GM11168 (cell line): ENCODE measurements around the gene ATAD5.
"Not testable (repeated sequence)": the region's sequence is repeated elsewhere in the genome, so short reads cannot be mapped to it uniquely, and the experiment has no call there.

ENCODE experiments used
- in situ Hi-C: fragments of 300-500 bp; cut with MboI; formaldehyde crosslinking; loops from one replicate; pipeline ENCODE4 v1.12.0; 2022; ENCODE audit warnings: low sequenced_read_pairs; ENCODE audit not compliant: unreplicated experiment

The ATAD5 gene

DNA sequence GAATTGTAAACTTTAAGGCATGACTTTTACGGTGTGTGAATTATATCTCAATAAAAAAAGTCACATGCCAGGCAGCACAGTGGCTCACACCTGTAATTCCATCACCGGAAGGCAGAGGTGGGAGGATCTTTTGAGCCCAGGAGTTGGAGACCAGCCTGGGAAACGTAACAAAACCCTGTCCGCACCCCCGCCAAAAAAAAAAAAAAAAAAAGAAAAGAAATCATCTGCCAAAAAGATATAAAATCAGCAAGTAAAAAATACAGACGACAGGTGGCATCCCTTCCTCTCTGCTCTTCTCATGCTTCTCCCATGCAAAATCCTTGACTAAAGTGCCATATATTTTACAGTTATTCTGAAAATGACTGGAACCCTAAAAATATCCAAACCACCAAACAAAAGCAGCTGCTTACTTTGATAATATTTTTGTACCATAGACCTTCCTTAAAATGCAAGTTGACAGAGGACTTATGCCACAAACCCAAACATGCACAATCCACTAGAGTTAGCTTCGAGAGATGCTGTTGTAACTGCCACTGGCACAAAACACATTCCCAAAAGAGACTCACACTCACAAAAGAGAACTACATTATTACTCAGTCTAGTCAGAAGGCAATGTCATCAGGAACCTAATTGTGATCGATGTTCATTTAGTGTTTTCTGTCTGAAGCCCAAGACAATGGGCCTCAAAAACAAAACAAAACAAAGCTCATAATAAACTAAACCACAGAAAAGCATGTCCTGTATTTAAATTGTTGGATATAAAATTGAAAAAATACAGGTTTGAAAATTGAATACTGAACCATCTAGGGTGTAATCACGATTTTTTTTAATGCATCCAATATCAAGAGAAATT, 9.7 kb upstream of the ATAD5 start:
- in situ Hi-C loops = no loop called here

DNA sequence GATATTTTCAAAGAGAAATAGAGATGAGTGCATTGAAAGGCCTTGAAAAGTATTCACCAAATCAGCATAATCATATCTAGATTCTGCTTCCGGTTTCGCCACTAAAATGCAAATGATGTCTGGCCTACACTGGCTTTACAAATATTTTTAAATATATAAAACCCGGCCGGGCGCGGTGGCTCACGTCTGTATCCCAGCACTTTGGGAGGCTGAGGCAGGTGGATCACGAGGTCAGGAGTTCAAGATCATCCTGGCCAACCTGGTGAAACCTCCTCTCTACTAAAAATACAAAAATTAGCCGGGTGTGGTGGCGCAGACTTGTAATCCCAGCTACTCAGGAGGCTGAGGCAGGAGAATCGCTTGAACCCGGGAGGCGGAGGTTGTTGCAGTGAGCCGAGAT, 8.8 kb upstream of the ATAD5 start:
- in situ Hi-C loops = not testable (repeated sequence)

DNA sequence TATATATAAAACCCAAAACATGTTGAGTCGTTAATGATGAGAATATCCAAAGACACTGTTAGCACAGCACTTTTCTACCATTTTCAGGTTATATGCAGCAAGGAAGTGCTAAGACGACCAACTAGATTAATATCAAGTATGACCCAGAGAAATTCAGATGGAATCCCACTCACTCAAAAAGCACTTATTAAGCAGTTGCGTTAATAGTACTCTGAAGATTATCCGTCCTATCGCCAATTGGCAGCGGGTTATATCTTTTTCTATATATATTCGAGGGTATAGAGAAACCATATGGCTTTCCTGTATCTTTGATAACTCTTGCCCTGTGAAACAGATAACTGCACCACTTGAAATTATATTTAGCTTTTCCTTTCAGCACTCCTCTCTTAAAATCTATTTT, 8.3 kb upstream of the ATAD5 start:
- in situ Hi-C loops = no loop called here

DNA sequence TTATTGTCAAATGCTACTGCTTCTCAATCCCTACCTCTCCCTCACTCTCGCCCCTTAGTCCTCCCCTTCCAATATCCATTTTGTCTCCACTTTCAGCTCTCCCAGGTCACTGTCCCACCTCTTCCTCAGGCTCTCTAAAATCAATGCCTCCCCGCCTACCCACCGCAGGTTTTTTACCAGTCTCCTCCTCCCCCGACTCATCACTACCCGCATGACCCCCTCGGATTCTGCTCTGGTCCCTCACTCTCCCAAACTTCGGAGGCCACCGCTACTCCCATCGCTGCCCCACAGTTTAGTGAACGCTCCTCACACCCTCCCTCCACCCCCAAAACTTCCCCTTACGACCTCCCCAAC, 7.8 kb upstream of the ATAD5 start:
- in situ Hi-C loops = no loop called here

DNA sequence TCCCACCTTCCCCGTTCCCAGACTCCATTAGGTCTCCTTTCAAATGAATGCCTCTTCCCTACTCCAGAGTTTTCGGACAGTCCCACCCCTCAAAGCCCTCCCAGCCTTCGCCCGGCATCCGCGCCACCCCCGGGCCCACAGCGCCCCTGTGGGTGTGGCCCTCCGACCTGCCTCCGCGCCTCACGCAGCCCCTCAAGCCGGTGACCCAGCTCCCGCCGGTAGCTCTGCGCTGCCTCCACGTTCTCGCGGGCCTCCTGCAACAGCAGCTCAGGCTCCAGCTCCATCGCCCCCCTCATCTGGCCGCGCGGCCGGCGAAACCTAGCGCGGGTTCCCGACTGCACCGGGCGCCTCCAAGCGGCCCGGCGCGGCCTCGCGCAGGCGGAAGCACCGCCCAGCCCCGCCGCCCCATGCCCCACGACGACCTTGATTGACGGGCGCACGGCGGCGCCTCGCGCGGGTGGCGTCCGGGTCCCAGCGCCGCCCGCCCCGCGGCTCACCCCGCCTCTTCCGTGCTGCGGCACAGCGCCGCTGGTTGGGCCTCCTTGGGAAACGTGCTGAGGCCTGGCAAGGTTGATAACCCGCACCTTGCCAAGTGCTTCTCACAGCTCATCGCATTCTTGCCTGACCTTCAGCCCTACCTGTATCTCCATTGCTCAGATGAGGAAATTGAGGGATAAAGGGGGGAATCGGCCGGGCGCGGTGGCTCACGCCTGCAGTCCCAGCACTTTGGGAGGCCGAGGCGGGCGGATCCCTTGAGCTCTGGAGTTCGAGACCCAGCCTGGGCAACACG, 7.2 kb upstream of the ATAD5 start, which contains the start of gene CRLF3:
Gene CRLF3 (minus strand): TSS at position 337 of the 790 bp plus-strand sequence. CDS start 41 bp downstream, at position 296.
- in situ Hi-C loops = no loop called here

DNA sequence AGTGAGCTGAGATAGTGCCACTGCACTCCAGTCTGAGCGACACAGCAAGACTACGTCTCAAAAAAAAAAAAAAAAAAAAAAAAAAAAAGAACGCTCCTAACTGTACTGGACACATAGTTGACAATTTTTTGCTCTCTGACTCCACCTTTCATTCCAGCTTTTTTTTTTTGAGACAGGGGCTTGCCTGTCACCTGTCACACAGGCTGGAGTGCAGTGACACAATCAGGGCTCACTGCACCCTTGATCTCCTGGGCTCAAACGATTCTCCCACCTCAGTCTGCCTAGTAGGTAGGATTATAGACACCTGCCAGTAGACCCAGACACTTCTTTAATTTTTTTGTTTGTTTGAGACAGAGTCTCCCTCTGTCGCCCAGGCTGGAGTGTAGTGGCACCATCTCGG, 4.7 kb upstream of the ATAD5 start:
- in situ Hi-C loops = no loop called here

DNA sequence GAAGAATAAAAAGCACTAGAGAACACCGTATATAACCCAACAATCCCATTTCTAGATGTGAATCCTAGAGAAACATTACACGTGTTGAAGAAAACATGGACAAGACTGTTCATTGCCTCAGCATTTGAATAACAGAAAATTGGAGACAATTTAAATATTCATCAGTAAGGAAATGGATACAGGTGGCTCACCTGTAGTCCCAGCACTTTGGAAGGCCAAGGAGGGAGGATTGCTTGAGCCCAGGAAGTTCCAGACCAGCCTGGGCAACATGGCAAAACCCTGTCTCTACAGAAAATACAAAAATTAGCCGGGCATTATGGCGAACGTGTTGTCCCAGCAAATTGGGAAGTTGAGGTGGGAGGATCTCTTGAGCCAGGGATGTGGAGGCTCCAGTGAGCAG, 2.7 kb upstream of the ATAD5 start:
- in situ Hi-C loops = no loop called here

DNA sequence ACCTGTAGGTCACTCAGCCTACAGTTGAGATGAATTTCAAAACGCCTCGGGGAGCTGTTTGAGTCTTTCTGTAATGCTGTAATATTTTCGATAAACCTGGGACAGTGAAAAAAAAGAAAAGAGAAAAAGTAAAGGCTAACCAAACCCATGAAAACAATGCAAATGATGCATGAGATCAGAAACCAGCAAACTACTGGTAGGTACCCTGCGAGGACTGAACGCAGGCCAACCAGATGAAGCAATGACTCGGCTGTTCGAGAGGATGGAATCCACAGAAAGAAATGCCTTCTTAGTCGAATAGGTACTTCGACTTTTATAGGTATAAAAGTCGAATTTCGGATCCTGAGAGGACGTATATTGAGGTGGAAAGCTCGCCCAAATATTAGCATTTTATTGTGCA, 509 bp upstream of the ATAD5 start:
- in situ Hi-C loops = no loop called here

DNA sequence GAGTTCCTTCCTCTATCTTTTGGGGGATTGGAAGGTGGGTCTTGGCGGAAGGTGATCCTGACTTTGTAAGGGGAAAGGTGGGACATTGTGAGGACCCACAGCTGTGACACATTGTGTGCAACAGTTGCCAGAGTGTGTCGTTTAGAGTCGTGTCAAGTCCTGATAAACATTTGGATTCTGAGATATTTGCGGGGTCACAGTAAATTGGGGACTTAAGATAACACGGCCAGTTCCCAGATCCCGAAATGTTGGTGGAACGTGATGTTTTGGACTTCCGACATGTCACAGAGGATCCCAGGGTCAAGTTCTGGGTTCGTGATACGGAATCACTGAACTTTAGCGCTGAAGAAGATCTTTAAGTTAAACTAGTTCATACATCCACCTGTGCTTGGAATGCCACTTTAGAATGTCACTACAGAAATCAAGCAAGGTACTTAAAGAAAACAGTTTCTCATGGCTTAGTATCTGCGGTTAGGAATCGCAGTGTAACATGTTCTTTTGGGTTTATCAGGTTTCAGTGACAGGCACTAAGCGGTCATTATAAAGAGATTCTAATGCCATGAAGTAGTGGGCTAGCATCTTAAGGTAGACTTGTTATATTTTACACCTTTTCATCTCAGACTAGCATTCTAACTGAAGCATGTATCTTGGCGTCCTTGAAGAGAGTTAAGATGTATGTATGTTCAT, 815 bp downstream of the ATAD5 start:
- in situ Hi-C loops = no loop called here

DNA sequence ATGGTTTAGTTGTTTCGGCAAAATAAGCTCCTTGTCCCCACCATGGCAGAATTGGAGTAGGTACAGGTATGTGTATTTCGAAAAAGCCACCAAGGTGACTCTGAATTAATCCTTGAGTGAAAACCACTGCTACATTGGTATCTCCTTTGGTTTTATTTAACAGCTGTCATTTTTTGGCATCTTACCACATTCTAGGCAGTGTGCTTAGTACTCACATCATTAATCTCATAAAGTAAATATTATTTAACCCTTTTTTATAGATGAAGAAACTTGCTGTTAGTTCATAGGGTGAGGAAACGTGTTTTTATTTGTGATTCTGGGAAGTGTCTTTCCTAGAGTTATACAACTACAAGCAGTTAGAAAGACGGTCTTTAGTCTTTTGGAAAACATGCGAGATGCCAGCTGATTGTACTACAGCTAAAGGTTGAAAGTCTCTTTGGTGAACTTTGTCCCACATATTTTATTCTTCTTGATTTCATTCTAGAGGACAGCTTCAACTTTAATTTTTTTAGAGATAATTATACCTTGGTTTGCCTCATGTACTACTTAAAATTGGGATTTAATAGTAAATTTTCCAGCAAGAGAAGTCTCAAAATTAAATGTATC, 6.5 kb downstream of the ATAD5 start:
- in situ Hi-C loops = no loop called here

DNA sequence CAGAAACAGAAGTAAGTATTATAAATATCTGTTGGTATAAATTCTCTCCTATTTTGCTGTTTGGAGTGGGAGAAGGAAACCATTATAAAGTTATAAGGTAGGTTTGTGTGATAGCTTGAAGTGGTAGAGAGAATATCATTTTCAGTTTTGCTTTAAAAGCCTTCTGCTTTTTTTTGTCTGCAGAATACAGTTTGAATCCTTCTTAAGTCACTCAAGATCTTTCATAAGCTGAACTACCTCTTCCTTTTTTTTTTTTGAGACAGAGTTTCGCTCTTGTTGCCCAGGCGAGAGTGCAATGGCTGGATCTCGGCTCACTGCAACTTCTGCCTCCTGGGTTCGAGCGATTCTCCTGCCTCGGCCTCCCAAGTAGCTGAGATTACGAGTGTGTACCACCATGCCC, 9.0 kb downstream of the ATAD5 start:
- in situ Hi-C loops = no loop called here

DNA sequence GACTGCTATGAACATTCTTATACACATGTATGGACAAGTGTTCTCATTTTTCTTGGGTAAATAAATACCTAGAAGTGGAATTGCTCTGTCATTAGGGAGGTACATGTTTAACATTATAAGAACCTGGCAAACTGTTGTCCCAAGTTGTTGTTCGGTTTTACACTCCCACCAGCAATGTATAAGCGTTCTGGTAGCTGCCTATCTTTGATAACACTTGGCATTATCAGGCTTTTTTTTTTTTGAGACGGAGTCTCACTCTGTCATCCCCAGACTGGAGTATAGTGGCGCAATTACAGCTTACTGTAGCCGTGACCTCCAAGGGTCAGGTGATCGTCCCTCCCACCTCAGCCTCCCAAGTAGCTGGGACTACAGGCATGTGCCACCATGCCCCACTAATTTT, 16.3 kb downstream of the ATAD5 start:
- in situ Hi-C loops = no loop called here

DNA sequence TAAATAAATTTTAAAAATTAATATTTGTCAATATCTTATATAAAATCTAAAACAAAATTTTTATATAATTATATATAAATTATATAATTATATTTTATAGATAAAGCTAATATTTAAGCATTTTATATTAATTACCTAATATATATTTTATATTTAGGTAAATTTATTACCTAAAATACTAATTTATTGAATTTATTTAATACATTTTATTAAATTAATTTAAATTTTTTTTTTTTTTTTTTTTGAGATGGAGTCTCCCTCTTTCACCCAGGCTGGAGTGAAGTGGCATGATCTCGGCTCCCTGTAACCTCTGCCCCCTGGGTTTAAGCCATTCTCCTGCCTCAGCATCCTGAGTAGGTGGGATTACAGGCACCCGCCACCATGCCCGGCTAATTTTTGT, 22.4 kb downstream of the ATAD5 start:
- in situ Hi-C loops = loop anchor here (25.0 kb wide), 1 partner anchor 358 kb away; no protein-coding TSS in a partner anchor

DNA sequence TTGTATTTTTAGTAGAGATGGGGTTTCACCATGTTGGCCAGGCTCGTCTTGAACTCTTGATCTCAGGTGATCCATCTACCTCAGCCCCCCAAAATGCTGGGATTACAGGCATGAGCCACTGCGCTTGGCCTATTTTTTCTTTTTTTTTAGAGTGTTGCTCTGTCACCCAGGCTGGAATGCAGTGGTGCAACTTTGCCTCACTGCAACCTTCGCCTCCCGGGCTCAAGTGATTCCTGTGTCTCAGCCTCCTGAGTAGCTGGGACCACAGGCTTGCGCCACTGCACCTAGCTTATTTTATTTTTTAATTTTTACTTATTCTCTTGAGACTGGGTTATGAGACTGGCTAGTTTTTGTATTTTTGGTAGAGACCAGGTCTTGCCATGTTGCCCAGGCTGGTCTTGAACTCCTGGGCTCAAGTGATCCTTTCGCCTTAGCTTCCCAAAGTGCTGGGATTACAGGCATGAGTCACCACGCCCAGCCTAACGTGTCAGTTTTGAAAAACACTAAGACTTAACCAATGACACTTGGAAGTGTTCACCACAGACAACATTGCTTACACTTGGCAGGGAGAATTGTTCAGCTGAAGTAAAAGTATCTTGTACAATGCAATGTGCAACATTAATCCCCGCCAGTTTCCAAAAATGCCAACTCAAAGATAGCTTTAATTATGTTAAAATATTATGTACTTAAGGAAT, 26.9 kb downstream of the ATAD5 start:
- in situ Hi-C loops = loop anchor here (25.0 kb wide), 1 partner anchor 354 kb away; no protein-coding TSS in a partner anchor

DNA sequence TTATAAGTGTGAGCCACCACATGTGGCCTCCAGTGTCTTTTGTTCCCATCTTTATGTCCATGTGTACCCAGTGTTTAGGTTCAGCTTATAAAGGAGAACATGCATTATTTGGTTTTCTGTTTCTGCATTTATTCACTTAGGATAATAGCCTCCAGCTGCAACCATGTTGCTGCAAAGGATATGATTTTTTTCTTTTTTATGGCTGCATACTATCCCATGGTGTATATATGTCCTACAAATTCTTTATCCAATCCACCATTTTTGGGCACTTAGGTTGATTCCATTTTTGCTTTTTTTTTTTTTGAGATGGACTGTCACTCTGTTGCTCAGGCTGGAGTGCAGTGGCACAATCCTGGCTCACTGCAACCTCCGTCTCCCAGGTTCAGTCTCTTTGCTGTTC, 32.9 kb downstream of the ATAD5 start:
- in situ Hi-C loops = loop anchor here (25.0 kb wide), 1 partner anchor 348 kb away; no protein-coding TSS in a partner anchor

DNA sequence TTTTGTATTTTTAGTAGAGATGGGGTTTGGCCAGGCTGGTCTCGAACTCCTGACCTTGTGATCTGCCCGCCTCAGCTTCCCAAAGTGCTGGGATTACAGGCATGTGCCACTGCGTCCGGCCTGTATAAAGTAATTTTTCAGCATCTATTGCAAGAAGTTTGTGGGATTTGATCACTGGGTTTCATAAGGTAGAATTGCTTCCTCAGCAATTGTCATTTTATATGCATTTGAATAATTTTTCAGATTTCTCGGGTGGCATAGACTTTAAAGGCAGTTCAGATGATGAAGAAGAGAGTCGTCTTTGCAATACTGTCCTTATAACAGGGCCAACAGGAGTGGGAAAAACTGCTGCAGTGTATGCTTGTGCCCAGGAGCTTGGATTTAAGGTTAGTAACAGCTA, 37.2 kb downstream of the ATAD5 start:
- in situ Hi-C loops = loop anchor here (25.0 kb wide), 1 partner anchor 343 kb away; no protein-coding TSS in a partner anchor

DNA sequence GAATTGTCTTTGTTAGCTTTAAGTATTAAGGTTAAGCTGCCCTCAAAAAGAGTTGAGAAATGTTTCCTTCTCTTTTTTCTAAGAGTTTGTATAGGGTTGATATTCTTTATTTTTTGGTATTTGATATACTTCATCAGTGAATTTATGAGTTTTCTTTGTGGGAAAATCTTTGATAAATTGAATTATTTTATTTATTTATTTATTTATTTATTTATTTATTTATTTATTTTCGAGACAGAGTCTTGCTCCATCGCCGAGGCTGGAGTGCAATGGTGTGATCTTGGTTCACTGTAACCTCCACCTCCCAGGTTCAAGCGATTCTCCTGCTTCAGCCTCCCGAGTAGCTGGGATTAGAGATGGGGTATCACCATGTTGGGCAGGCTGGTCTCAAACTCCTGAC, 54.4 kb downstream of the ATAD5 start:
- in situ Hi-C loops = no loop called here

DNA sequence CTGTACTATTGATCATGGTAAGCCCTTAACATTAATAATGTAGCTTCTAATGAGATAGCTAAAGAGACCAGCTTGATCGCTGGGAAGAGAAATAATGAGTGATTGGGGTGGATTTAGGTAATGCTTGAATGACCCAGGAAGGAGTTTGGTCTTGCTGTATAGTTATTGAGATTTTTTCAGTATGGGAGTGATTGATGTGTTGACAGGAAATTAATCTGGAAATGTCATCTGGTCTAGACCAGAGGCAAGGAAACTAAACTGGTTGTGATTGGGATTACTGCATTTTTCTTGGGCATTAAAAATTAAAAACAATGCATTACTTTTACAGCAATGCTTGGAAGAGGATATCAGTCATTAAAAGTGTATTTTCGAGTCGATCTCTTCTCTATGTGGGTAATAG, 62.5 kb downstream of the ATAD5 start:
- in situ Hi-C loops = no loop called here

DNA sequence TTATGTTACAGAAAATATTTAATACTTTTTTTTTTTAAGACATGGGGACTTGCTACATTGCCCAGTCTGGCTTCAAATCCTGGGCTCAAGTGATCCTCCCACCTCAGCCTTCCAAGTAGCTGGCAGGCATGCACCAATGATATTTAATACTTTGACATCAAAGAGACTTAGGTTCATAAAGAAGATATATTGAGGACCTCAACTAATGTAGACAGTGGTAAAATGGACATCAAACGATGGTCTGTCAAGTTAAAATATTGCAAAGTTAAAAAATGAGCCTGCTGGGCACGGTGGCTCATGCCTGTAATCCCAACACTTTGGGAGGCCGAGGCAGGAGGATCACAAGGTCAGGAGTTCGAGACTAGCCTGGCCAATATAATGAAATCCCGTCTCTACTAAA, 65.5 kb downstream of the ATAD5 start:
- in situ Hi-C loops = no loop called here

DNA sequence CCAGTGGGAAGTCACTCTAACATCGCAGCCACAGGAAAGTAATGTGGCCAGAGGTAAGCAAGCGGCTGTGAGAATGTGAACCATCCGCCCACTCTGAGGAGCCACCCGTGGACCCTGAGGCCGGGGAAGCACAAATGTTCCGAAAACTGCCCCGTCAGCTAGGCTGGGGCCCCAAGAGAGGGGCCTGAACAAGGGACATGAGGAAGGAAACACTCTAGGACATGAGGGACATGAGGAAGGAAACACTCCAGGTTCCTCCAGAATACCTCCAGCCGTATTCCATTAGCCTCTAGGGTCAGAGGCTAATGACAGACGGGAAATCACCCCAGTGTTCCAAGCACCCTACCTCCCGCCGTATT, 74.0 kb downstream of the ATAD5 start:
- in situ Hi-C loops = no loop called here
